ENCODE results near the gene TAS2R7.

DNA sequence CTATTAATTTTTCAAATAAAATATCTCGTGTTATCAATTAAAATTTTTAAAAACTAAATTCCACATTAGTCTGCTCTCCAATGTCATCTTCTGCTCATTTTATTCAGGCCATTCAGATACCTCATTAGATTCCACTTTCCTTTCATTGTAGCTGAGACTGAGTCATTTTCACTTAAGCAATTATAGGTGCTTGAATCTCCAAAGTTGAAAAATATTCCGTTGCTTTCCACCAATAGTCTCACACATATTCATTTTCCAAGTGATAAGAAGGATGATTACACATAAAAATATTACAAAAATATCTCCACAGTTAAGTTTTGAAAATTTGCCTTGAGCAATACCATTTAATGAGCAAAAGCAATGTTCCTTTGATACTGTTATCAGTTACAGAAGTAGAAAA is 42.8 kb downstream of the TAS2R7 start:
- TF ChIP-seq CTCF (IDR thresholded peaks at IDR 0.05) (no peak), EZH2 (IDR thresholded peaks at IDR 0.05; ENCODE audit: borderline replicate concordance, insufficient read depth, low read depth, low read length, poor library complexity, severe bottlenecking) (no peak)
